Measurements from ENCODE around the gene NEUROG3.
"Not testable (repeated sequence)": the region's sequence is repeated elsewhere in the genome, so short reads cannot be mapped to it uniquely, and the experiment has no call there.

Gene NEUROG3

GRCh38 chr10:69570050-69570816, 3.0 kb downstream of the NEUROG3 start:
- DNase-seq = no peak

- DNase-seq = no peak
These were observed 3.8 kb downstream of the NEUROG3 start for GRCh38 chr10:69569396-69569934.

GRCh38 chr10:69568472-69569395, 4.5 kb downstream of the NEUROG3 start:
- no peak for DNase-seq

DNA sequence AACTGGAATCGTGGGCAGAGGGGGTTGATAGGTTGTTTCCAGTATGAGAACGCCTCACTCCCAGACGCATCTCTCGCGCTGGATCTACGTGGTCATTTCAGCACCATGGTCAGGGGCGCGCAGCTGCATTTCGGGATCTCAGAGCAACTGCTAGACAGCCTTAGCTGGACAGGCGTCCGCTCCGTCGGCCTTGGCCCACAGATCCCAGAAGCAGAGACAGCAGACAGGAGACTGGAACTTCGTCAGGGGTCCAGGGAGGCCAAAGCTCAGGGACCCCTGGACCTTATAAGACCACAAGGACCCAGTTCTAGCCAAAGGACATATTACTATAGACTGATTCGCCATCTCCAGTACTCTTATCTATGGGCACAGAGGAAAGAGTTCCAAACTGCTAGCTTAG, 5.3 kb downstream of the NEUROG3 start:
- DNase-seq = no peak

DNA sequence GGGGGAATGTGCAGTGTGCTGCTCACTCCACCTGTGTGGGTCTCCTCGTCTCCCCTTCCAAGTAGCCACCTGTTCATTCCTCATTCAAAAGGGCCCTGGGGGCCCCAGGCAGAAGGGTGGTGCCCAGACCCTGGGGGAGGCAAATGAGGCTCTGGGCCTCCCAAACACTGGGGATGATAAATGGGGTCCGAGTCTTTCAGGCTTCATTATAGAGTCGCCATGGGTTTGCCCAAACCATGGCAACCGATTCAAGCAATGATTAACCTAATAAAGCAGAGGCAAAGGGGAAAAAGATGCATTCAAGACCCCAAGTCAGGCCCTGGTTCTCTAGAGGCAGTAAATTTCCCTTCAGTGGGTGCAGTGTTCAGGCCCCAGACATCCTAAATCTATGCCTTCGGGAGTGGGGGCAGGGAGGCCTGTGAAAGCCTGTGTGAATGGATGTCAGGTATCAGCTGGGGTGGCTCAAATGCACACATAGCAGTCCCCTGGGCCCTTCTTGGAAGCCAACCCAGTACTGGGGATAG, 10.4 kb downstream of the NEUROG3 start:
- no peak for DNase-seq

- no peak for DNase-seq
These were observed 13.7 kb downstream of the NEUROG3 start for GRCh38 chr10:69559525-69559924.

DNA sequence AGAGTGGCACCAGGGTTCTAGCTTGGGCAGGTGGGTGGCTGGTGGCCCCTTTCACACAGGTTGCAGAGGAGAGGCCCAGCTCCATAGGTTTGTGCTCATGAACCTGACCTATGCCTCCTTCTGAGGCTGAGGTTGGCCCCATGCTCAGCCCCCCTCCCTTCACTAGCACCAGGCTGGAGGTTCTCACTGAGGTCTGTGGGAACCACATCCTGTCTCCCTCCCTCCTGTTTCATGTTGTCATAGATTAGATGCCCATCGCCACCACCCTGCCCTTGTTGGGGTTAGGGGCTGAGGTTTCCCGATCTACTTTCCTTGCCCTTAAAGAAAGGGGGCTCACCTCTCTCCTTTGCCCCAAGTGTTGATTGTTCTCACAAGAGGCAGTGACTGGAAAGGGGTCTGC, 14.7 kb downstream of the NEUROG3 start:
- DNase-seq = no peak

GRCh38 chr10:69554611-69555010, 18.6 kb downstream of the NEUROG3 start:
- DNase-seq = no peak

DNA sequence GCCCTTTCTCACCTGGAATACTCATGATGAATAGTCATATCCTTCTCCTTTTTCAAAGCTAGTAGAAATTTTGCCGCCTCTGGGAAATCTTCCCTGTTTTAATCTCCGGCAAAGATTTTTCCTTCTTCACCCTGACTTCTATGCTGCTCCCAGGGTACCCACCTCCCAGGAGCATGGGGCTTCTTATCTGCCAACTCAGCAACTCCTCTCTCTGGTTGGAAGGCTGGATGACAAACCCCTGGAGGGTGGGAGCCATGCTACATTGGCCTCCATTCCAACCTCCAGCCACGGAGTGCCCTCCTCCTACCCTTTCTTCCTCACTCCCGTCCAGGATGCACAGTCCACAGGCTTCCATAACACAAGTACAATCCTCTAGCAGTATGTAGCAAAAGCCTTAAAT, 19.9 kb downstream of the NEUROG3 start:
- DNase-seq = no peak

DNA sequence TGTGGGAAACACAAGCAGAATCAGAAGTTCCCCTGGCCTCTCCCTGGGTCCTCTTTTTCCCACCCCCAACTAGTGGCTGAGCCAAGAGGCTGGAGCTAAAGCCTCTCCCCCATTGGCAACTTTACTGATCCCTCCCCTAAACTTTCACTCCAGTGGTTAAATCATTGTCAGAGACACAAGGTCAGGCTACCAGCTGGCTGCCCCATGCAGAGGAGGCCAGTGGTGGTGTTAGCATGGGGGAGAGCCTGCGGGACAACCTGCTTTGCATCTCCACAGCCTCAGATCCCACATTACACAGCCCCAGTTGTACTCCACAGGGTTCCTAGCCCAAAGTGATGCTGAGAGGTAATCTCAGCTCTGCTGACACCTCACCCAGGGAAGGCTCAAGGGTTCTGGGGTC, 21.0 kb downstream of the NEUROG3 start:
- DNase-seq = no peak

DNA sequence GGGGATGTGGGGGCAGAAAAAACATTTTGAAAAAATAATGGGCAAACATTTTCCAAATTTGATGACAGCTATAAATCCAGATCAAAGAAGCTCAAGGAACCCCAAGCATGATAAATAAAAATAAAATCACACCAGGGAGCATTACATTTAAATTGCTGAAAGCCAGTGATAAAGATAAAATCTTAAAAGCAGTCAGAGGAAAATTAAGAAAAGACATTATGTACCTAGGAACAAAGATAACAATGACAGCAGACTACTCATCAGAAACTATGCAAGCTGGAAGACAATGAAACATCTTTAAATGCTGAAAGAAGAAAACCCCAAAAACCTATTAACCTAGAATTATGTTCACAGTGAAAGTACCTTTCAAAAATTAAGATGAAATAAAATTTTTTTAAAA, 23.3 kb downstream of the NEUROG3 start:
- DNase-seq = no peak

GRCh38 chr10:69541463-69541862, 31.8 kb downstream of the NEUROG3 start:
- DNase-seq = no peak

GRCh38 chr10:69538461-69538860, 34.8 kb downstream of the NEUROG3 start:
- no peak for DNase-seq

DNA sequence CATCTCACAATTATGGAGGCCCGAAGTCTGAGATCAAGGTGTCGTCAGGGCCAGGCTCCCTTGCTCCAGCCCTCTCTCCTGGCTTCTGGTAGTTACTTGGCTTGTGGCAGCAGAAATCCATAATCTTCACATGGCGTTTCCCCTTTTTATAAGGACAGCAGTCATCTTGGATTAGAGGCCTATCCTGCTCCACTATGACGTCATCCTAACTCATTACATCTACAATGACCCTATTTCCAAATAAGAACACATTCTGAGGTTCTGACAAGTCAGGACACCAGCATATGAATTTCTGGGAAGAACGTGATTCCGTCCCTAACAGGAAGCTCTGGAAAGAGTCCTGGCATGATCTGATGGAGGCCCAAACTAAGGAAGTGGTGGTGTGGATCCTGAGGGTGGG, 35.8 kb downstream of the NEUROG3 start:
- no peak for DNase-seq

DNA sequence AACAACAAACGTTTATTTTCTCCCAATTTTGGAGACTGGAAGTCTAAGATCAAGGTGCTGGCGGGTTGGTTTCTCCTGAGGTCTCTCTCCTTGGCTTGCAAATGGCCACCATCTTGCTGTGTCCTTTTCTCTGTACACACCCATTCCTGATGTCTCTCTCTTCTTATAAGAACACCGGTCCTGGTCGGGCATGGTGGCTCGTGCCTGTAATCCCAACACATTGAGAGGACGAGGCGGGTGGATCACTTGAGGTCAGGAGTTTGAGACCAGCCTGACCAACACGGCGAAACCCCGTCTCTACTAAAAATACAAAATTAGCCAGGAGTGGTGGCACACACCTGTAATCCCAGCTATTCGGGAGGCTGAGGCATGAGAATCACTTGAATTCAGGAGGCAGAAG, 36.7 kb downstream of the NEUROG3 start:
- DNase-seq = not testable (repeated sequence)

DNA sequence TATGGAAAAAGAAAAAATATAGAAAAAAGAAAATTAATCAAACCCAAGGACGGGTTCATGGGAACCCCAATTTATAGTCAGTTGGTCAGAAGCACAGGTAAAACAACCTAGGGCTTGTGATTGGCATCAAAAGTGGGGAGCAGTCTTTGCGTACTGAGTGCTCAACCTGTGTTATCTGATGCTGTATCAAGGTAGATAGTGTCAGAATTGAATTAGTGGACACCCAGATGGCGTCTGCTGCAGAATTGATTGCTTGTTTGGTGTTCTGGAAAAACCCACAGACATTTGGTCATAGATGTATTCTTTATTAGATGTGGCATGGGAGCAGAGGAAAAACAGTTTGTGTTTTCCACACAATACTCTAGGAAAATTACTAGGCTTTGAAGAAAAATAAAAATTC, 39.6 kb downstream of the NEUROG3 start:
- no peak for DNase-seq

DNA sequence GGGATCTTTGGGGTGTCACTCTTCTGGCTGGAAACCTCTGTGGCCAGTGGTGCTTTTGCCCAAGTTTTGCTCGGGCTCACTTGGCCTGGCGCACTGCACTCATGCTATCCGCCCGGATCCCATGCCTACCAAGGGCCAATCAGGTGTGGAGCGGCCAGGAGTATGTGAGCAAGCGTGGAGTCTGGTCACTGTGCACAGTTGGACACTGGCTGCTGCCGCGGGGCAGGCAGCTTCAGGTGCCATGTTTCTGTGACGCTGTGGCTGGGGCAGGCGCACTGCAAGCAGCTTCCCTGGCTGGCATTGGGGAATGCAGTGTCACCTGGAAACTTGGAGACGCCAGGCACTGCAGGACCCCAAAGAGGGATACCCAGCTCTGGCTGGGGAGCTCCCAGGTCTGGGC, 45.3 kb downstream of the NEUROG3 start:
- DNase-seq = no peak
